ENCODE measurements around the gene GRK5. TPM values are rescaled to one million over a fixed set of nuclear protein-coding genes. Genes with fewer than 3 reads are reported as not detected.

Gene GRK5
- total RNA-seq, 2 experiments from 2014 or later: 21.2 to 24.8 TPM

DNA sequence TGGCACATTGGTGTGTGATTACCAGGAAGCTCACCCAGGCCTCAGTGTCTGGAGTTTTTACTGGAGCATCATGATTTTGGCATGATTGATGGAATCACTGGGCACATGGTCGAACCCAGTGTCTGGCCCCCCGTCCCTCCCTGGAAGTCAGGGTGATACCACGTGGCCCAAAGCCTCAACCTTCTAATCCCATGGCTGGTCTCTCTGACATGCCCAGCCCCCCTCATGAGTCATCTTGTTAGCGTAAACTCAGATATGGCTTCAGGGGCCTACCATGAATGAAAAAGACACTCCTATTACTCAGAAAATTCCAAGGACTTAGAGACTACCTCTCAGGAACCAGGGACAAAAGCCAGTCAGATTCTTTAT is 109.3 kb downstream of the GRK5 start:
- Mint-ChIP-seq H3K9me3 (ENCODE audit: low read depth) (no peaks in the 10 kb centered on the region), H3K27ac (peak overlapping the region; percentile 72), H3K4me3 (no peak overlapping the region), H3K27me3 (no peaks in the 10 kb centered on the region), H3K36me3 (ENCODE audit: low read depth) (peaks cover 8% of the 10 kb centered on the region), H3K4me1 (peaks cover 63% of the 10 kb centered on the region)
- intact Hi-C loops (cut with DNase I, micrococcal nuclease): no loop called here
- ATAC-seq (no peak), DNase-seq (peak; percentile 31)
- ChIA-PET POLR2A (interaction anchor here (2.2 kb wide), 1 partner anchor 11 kb away, joined by 6 read pairs; no protein-coding TSS in a partner anchor), CTCF (interaction anchor here (1.9 kb wide), 1 partner anchor 10 kb away, joined by 9 read pairs; no protein-coding TSS in a partner anchor)

DNA sequence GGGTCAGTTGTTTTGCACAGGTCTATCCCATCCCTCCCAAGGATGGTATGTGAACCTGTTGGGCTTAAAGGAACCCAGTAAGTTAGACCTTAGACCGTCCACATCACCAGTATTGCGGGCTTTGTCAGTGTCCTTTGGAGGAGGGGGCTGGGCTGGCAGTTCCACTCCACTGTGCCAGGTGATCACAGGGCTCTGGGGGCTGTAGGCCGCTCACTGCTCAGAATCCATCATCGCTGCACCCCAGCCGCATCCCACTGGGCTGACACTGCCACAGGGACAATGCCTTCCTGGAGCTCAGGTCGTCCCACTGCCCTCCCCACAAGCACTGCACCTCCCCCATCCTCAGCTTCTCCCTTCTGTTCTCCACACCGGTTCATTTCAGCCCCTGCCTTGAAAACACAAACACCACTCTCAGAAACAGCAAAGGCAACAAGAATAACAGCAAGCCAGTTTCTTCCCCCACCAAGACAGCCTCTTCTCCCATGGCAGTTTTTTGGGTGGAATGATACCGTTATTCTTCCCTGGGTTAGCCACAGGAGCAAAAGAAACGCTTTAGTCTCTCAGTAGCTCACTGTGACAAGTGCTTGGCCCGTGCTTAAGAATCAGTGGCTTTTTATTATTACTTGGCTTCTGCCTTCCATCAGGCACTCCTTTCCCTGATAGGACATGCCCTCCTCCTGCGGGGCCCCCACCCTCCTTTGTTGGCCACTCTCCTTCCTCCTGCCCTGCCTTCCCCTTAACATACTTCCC is 111.2 kb downstream of the GRK5 start:
- ChIA-PET POLR2A (no interaction called here), CTCF (interaction anchor here (0.6 to 0.8 kb wide), 2 partner anchors 10 to 96 kb away, joined by 3 to 4 read pairs; no protein-coding TSS in a partner anchor)
- no peaks in the 10 kb centered on the region for H3K27me3 Mint-ChIP-seq
- DNase-seq (no peak), ATAC-seq (no peak)
- no peak overlapping the region for H3K27ac Mint-ChIP-seq
- peaks cover 51% of the 10 kb centered on the region for H3K4me1 Mint-ChIP-seq
- H3K4me3 Mint-ChIP-seq: no peak overlapping the region
- intact Hi-C loops (cut with DNase I, micrococcal nuclease): no loop called here
- peaks cover 4% of the 10 kb centered on the region for H3K36me3 Mint-ChIP-seq (ENCODE audit: low read depth)
- no peaks in the 10 kb centered on the region for H3K9me3 Mint-ChIP-seq (ENCODE audit: low read depth)

DNA sequence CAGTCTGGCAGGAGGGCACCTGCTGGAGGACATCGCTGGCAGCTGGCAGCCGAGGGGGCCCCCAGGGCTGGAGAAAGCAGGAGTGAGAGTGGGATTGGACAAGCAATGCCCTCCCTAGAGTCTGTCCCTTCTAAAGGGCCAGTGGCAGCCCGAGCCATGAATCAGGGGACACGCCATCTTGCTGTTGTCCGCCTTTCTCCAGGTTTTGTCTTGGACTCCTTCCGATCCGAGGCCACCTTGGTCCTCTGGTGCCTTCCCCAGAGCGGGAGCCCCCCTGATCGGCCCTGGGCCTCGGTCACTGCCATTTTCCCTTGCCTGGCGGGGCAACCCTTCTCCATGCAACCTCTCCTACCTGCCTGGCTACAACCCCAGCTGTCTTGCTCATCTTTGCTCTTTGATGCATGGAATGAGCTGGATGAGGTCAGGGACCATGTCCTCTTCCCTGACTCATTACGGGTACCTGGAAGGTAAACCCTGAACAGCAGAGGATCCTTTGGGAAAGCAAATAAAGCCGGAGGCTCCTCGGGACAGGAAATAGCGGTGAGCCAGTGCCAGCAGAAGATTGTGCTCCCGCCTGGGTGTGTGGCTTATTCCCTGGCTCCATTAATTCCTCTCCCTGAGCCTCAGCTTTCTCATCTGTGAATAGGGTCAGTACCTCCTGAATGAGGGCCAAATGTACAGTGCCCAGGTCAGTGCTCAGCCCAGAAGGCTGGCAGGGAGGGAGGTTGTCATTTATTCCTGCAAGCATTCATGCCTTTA is 112.0 kb downstream of the GRK5 start:
- intact Hi-C loops (cut with DNase I, micrococcal nuclease): no loop called here
- Mint-ChIP-seq H3K9me3 (ENCODE audit: low read depth) (no peaks in the 10 kb centered on the region), H3K4me1 (peaks cover 44% of the 10 kb centered on the region), H3K27me3 (no peaks in the 10 kb centered on the region), H3K4me3 (no peak overlapping the region), H3K36me3 (ENCODE audit: low read depth) (peaks cover 4% of the 10 kb centered on the region), H3K27ac (no peak overlapping the region)
- no peak for ATAC-seq
- DNase-seq: no peak
- CTCF ChIA-PET: interaction anchor here (0.6 to 0.8 kb wide), 3 partner anchors 9 to 95 kb away, joined by 3 to 4 read pairs (median 4); no protein-coding TSS in a partner anchor
- POLR2A ChIA-PET: no interaction called here

GRCh38 chr10:119319920-119320258 is 112.5 kb downstream of the GRK5 start:
- peaks cover 4% of the 10 kb centered on the region for H3K36me3 Mint-ChIP-seq (ENCODE audit: low read depth)
- ChIA-PET POLR2A (no interaction called here), CTCF (interaction anchor here (0.6 kb wide), 1 partner anchor 12 kb away, joined by 4 read pairs; no protein-coding TSS in a partner anchor)

DNA sequence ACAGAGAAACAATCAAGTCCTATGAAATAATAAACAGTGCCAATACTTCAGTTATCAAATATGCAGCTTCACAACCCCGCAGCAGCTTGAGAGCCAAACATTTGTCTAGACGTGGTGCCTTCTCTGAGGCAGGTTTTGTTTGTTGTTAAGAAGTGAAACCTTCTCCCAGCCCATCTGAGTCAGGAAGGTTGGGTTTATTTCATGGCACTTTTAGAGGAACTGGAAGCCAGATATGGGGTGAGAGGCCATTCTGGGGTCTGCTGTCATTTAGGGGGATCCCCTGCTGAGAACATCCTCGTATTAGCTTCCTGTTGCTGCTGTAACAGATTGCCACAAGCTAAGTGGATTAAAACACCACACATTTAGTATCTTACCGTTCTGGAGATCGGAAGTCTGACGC is 113.6 kb downstream of the GRK5 start:
- Mint-ChIP-seq H3K27me3 (no peaks in the 10 kb centered on the region), H3K9me3 (ENCODE audit: low read depth) (no peaks in the 10 kb centered on the region), H3K27ac (no peak overlapping the region), H3K4me3 (no peak overlapping the region), H3K36me3 (ENCODE audit: low read depth) (peaks cover 4% of the 10 kb centered on the region), H3K4me1 (peaks cover 27% of the 10 kb centered on the region)
- ATAC-seq (no peak), DNase-seq (no peak)
- intact Hi-C loops (cut with DNase I, micrococcal nuclease): no loop called here
- POLR2A ChIA-PET: no interaction called here
- CTCF ChIA-PET: interaction anchor here (0.8 kb wide), 1 partner anchor 103 kb away, joined by 3 read pairs; no protein-coding TSS in a partner anchor

More at GRCh38 chr10:119319920-119320258, 112.5 kb downstream of the GRK5 start:
- peaks cover 38% of the 10 kb centered on the region for H3K4me1 Mint-ChIP-seq
- no peaks in the 10 kb centered on the region for H3K9me3 Mint-ChIP-seq (ENCODE audit: low read depth)
- no peak overlapping the region for H3K27ac Mint-ChIP-seq
- H3K27me3 Mint-ChIP-seq: no peaks in the 10 kb centered on the region
- ATAC-seq (no peak), DNase-seq (no peak)
- H3K4me3 Mint-ChIP-seq: no peak overlapping the region
- intact Hi-C loops (cut with DNase I, micrococcal nuclease): no loop called here

GRCh38 chr10:119323085-119324016 is 116.0 kb downstream of the GRK5 start:
- ChIA-PET POLR2A (interaction anchor here (0.6 kb wide), 1 partner anchor 181 kb away, joined by 3 read pairs; no protein-coding TSS in a partner anchor), CTCF (interaction anchor here (0.6 to 0.9 kb wide), 3 partner anchors 9 to 32 kb away, joined by 3 to 5 read pairs (median 3); no protein-coding TSS in a partner anchor)
- Mint-ChIP-seq H3K27me3 (no peaks in the 10 kb centered on the region), H3K4me1 (peaks cover 16% of the 10 kb centered on the region), H3K36me3 (ENCODE audit: low read depth) (peaks cover 7% of the 10 kb centered on the region), H3K4me3 (no peak overlapping the region), H3K9me3 (ENCODE audit: low read depth) (no peaks in the 10 kb centered on the region), H3K27ac (no peak overlapping the region)
- no peak for ATAC-seq
- intact Hi-C loops (cut with DNase I, micrococcal nuclease): no loop called here
- DNase-seq: no peak

DNA sequence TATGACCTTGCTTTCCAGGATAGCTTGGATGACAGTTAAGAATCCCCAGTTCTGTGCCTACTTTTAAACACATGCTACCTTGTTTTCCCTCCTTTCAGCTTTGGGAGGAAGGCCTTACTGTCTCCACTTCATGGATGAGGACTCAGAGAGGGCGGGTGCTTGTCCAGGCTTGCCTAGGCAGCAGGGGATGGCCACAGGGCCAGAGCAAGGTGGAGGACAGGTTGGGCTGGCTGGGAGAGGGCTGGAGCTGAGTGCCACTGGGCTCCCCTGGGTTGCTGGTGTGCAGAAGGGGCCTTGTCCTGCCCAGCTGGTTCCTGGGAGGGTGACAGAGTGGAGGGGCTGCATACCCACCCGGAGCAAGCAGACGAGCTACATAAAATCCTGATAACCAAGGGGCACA is 117.8 kb downstream of the GRK5 start:
- ChIA-PET POLR2A (no interaction called here), CTCF (interaction anchor here (0.7 kb wide), 1 partner anchor 54 kb away, joined by 3 read pairs; no protein-coding TSS in a partner anchor)
- no peaks in the 10 kb centered on the region for H3K27me3 Mint-ChIP-seq
- ATAC-seq: no peak
- DNase-seq: no peak
- intact Hi-C loops (cut with DNase I, micrococcal nuclease): no loop called here
- H3K27ac Mint-ChIP-seq: no peak overlapping the region
- H3K4me1 Mint-ChIP-seq: peaks cover 14% of the 10 kb centered on the region
- no peak overlapping the region for H3K4me3 Mint-ChIP-seq
- H3K36me3 Mint-ChIP-seq (ENCODE audit: low read depth): peaks cover 7% of the 10 kb centered on the region
- H3K9me3 Mint-ChIP-seq (ENCODE audit: low read depth): no peaks in the 10 kb centered on the region

DNA sequence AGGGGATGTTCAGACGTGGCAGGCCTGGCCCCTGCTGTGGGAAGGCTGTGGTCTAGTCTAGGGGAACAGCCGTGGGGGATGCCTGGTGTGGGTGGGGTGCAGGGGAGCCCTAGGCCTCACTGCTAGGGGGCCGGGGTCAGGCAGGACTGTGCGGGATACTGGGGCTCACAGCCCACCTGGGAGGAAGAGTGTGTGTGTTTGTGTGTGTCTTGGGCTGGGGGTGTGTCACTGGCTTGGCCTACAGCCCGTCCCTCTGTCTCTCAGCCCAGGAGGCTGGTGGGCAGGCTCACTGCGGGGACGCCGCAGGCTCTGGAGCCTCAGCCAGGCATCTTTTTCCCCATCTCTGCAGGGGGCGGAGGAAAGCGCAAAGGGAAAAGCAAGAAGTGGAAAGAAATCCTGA is 118.8 kb downstream of the GRK5 start:
- Mint-ChIP-seq H3K4me3 (no peak overlapping the region), H3K27me3 (no peaks in the 10 kb centered on the region), H3K27ac (no peak overlapping the region), H3K36me3 (ENCODE audit: low read depth) (peaks cover 7% of the 10 kb centered on the region), H3K4me1 (peaks cover 8% of the 10 kb centered on the region), H3K9me3 (ENCODE audit: low read depth) (no peaks in the 10 kb centered on the region)
- ChIA-PET CTCF (interaction anchor here (0.6 to 0.9 kb wide), 2 partner anchors 11 to 120 kb away, joined by 3 read pairs; no protein-coding TSS in a partner anchor), POLR2A (no interaction called here)
- intact Hi-C loops (cut with DNase I, micrococcal nuclease): no loop called here
- ATAC-seq (no peak), DNase-seq (no peak)

GRCh38 chr10:119327096-119327745 is 119.8 kb downstream of the GRK5 start:
- Mint-ChIP-seq H3K9me3 (ENCODE audit: low read depth) (no peaks in the 10 kb centered on the region), H3K27me3 (no peaks in the 10 kb centered on the region), H3K4me3 (no peak overlapping the region), H3K36me3 (ENCODE audit: low read depth) (peaks cover 3% of the 10 kb centered on the region), H3K4me1 (peaks cover 2% of the 10 kb centered on the region), H3K27ac (no peak overlapping the region)
- CTCF ChIA-PET: interaction anchor here (0.7 kb wide), 1 partner anchor 65 kb away, joined by 3 read pairs; no protein-coding TSS in a partner anchor
- ATAC-seq (no peak), DNase-seq (no peak)
- intact Hi-C loops (cut with DNase I, micrococcal nuclease): no loop called here
- POLR2A ChIA-PET: no interaction called here

DNA sequence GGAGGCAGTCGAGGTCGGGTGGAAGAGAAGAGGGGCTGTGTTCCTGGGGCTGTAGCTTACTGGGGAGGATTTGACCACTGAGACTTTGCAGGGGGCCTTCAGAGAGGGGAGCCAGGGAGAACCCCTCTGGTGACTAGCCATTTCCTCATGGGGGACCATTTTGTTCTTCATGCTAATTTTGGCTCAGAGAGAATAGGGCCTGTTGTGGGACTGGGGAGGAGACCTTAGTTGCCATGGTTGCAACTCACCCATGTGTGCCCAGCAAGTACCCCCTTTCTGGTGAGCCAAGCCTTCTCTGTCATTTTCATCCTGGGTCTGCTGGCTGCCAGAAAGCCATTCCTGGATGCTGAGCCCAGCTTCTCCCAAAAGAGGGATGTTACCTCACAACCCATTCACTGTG is 120.9 kb downstream of the GRK5 start:
- no peak for DNase-seq
- Mint-ChIP-seq H3K4me3 (no peak overlapping the region), H3K4me1 (peaks cover 7% of the 10 kb centered on the region), H3K36me3 (ENCODE audit: low read depth) (peaks cover 3% of the 10 kb centered on the region), H3K27ac (no peak overlapping the region), H3K27me3 (no peaks in the 10 kb centered on the region), H3K9me3 (ENCODE audit: low read depth) (no peaks in the 10 kb centered on the region)
- ChIA-PET POLR2A (no interaction called here), CTCF (interaction anchor here (0.6 to 0.8 kb wide), 3 partner anchors 9 to 144 kb away, joined by 3 to 4 read pairs (median 4); partner anchors contain the start of gene GRK5)
- intact Hi-C loops (cut with DNase I, micrococcal nuclease): no loop called here
- ATAC-seq: no peak

Measured in activated CD4-positive, alpha-beta T cell treated with anti-CD3 and anti-CD28 coated beads for 36 hours (primary cell).